GM20000 (cell line): Measurements from ENCODE around the gene ZYX.

ENCODE experiments used
- DNase-seq: peaks from one replicate; pipeline ENCODE4 v3.0.0; 2012; ENCODE audit warnings: low spot score
- TF ChIP-seq, protein P1 (sequence below): IDR thresholded peaks from 2 replicates; pipeline ENCODE4 v1.5.1; 2012; ENCODE audit warnings: mild to moderate bottlenecking, control low read depth; ENCODE audit errors: extremely low read depth, missing control alignments

Gene ZYX

DNA sequence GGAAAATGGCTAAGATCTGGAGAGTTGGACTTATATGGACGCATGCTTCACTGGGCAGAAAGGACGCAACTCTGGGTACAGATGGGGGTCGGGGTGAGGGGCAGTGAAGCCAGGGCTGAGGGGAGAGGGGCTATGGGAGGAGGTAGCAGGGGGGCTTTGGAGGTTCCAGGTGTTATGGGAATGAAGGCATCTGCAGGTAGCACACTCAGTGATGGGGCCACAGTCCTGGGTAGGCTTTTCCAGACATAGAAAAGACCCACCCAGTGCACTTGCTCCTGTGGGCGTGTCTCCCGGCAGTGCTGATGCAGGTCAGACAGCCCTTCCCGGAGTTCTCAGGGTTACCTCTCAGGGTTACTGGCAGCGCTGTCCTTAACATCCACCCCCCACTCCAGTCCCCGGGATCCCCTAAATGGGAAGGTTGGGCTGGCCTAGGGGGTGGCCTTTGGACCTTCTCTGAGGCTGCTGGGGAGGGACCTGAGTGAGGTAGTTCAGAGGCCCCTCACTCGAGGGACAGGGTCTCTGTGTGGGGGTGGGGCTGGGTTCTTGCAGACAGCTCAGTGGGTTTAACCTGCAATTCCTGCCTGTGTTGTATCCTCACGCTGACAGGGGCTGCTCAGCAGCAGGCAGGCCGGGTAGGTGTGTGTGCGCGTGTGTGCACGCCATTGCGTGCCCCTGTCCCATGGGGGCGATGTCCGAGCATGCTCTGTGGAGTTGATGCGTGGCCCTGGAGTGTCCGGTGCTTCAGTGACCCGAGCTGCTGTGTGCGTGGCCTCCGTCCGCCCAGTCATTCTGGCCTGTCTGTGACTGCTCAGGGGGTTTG, 6.2 kb downstream of the ZYX start:
- DNase-seq: no peak
- TF ChIP-seq, protein P1, sequence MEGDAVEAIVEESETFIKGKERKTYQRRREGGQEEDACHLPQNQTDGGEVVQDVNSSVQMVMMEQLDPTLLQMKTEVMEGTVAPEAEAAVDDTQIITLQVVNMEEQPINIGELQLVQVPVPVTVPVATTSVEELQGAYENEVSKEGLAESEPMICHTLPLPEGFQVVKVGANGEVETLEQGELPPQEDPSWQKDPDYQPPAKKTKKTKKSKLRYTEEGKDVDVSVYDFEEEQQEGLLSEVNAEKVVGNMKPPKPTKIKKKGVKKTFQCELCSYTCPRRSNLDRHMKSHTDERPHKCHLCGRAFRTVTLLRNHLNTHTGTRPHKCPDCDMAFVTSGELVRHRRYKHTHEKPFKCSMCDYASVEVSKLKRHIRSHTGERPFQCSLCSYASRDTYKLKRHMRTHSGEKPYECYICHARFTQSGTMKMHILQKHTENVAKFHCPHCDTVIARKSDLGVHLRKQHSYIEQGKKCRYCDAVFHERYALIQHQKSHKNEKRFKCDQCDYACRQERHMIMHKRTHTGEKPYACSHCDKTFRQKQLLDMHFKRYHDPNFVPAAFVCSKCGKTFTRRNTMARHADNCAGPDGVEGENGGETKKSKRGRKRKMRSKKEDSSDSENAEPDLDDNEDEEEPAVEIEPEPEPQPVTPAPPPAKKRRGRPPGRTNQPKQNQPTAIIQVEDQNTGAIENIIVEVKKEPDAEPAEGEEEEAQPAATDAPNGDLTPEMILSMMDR: no peak

DNA sequence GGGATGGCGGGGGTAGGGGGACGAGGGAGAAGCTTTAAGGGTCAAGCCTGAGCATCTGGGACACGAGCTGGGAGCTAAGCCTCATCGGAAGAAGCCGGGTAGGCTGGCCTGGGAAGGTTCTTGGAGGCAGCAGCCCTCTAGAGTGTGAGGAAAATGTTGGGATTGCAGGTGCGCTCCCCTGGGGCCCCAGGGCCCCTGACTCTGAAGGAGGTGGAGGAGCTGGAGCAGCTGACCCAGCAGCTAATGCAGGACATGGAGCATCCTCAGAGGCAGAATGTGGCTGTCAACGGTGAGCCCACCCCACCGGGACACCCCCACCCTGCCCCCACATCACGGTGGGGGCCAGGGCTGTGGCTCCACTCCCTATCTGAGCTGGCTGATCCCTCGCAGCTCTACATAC, 6.9 kb downstream of the ZYX start:
- DNase-seq: no peak

DNA sequence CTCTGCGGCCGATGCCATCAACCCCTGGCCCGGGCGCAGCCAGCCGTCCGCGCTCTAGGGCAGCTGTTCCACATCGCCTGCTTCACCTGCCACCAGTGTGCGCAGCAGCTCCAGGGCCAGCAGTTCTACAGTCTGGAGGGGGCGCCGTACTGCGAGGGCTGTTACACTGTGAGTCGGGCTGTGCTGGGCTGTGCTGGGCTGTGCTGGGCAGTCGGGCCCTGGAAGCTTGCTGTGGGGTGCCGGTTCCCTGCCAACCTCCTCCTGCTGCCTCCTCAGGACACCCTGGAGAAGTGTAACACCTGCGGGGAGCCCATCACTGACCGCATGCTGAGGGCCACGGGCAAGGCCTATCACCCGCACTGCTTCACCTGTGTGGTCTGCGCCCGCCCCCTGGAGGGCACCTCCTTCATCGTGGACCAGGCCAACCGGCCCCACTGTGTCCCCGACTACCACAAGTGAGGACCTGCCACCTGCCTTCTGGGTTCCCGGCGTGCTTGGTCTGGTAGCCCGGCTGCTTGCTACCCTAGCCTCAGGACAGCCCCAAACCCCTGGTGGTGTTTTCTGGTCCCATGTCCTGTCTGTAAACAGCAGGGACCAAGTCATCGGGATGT, 7.5 kb downstream of the ZYX start:
- no peak for DNase-seq
- TF ChIP-seq, protein P1: no peak

More for the DNA sequence above, 6.9 kb downstream of the ZYX start:
- TF ChIP-seq, protein P1: no peak

DNA sequence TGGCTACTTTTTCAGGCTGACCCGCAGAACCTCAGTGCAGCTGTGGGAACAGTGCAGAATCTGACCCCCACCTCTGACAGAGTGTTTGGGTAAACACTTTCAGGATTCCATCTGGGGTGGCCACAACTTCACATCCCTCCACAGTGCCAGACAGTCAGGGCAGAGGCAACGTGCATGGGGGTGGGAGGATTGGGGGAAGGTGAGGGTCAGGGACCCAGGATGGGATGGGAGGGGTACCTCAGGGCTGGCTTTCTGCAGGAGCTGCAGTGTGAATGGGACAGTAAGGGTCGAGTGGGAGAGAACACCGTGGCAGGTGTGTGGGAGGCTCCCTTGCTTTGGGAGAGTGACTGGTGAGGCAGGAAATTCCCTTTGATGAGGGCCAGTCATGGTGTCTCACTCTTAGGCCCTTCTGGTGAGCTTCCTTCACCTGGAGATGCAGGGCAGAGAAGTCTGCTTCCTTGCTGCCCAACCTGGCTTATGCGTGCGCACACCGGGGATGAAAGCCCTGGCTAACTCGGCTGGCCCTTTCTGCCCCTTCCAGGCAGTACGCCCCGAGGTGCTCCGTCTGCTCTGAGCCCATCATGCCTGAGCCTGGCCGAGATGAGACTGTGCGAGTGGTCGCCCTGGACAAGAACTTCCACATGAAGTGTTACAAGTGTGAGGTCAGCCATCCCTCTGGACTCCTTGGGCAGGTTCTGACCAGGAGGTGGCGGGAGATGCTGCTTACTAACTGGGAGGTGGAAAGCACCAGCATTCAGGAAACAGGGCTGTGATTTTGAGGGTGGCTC, 8.4 kb downstream of the ZYX start:
- TF ChIP-seq, protein P1: no peak
- no peak for DNase-seq

DNA sequence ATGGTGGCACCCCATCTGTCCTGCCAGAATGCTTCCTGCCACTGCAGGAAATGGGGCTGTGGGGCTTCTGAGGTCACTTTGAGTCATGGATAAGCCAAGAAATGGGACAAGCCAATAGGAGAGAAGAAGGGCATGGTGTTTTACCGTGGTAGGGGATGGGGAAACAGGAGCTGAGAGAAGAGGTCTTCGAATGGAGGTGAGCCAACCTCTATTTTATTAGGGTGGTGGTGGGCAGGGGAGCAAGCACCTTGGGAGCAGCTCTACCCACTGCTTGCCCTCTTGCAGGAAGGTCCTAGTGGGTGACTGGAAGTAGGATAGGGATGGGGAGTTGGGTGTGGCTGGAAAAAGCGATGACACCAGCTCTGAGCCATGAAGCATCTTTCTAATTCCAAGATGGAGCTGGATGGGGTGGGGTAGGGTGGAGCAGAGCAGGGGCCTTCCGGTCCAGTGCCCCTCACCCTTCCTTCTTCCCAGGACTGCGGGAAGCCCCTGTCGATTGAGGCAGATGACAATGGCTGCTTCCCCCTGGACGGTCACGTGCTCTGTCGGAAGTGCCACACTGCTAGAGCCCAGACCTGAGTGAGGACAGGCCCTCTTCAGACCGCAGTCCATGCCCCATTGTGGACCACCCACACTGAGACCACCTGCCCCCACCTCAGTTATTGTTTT, 9.1 kb downstream of the ZYX start:
- TF ChIP-seq, protein P1: no peak
- no peak for DNase-seq

DNA sequence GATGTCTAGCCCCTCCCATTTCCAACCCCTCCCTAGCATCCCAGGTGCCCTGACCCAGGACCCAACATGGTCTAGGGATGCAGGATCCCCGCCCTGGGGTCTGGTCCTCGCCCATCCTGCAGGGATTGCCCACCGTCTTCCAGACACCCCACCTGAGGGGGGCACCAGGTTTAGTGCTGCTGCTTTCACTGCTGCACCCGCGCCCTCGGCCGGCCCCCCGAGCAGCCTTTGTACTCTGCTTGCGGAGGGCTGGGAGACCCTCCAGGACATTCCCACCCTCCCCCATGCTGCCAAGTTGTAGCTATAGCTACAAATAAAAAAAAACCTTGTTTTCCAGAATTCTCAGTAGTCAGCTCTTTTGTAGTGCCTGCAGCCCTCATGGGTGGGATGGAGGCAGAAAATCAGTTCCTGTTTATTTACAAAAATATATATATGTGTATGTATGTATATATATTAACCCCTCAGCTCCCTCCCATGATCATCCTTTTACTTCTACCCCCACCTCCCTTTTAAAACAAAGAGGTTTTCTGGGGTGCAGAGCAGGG, 9.7 kb downstream of the ZYX start:
- TF ChIP-seq, protein P1: no peak
- no peak for DNase-seq
